H9 (cell line): ENCODE data around the gene ALG11. TPM values are rescaled to one million over a fixed set of nuclear protein-coding genes. Genes with fewer than 3 reads are reported as not detected.
"Not testable (repeated sequence)": the region's sequence is repeated elsewhere in the genome, so short reads cannot be mapped to it uniquely, and the experiment has no call there.

ENCODE experiments used
- DNase-seq: peaks from one replicate; pipeline ENCODE4 v3.0.0-alpha.2; 2017
- H2AFZ ChIP-seq: one replicate; pipeline ENCODE4 v1.6.1; 2013; ENCODE audit warnings: mild to moderate bottlenecking, low read length, control low read depth, moderate library complexity
- H2AK5ac ChIP-seq: 2 replicates; pipeline ENCODE4 v1.6.1; 2013; ENCODE audit warnings: low read length, control low read depth, mixed read lengths; ENCODE audit not compliant: insufficient read length
- H2BK120ac ChIP-seq: one replicate; pipeline ENCODE4 v1.6.1; 2013; ENCODE audit warnings: low read depth, mild to moderate bottlenecking, low read length, control low read depth, inconsistent platforms; ENCODE audit not compliant: poor library complexity, severe bottlenecking
- H2BK12ac ChIP-seq: 2 replicates; pipeline ENCODE4 v1.6.1; 2013; ENCODE audit warnings: low read length, control low read depth, mixed read lengths, low read depth; ENCODE audit not compliant: insufficient read length
- H2BK15ac ChIP-seq: 2 replicates; pipeline ENCODE4 v1.6.1; 2013; ENCODE audit warnings: low read depth, low read length, control low read depth
- H2BK20ac ChIP-seq: one replicate; pipeline ENCODE4 v1.6.1; 2013; ENCODE audit warnings: low read depth, mild to moderate bottlenecking, low read length, control low read depth, inconsistent platforms; ENCODE audit not compliant: poor library complexity, severe bottlenecking
- H2BK5ac ChIP-seq: 2 replicates; pipeline ENCODE4 v1.6.1; 2013; ENCODE audit warnings: low read length, control low read depth, mixed read lengths; ENCODE audit not compliant: insufficient read length
- H3K14ac ChIP-seq: 2 replicates; pipeline ENCODE4 v1.6.1; 2013; ENCODE audit warnings: low read length, control low read depth; ENCODE audit not compliant: insufficient read depth
- H3K18ac ChIP-seq: 2 replicates; pipeline ENCODE4 v1.6.1; 2013; ENCODE audit warnings: low read depth, mild to moderate bottlenecking, mixed read lengths, low read length, control low read depth; ENCODE audit not compliant: insufficient read length
- H3K23ac ChIP-seq: 2 replicates; pipeline ENCODE4 v1.6.1; 2013; ENCODE audit warnings: low read length, control low read depth, mixed read lengths, low read depth; ENCODE audit not compliant: insufficient read length
- H3K23me2 ChIP-seq: 2 replicates; pipeline ENCODE4 v1.6.1; 2013; ENCODE audit warnings: low read depth, mild to moderate bottlenecking, mixed read lengths, low read length, control low read depth; ENCODE audit not compliant: insufficient read length, poor library complexity, severe bottlenecking
- H3K27ac ChIP-seq: 2 replicates; pipeline ENCODE4 v1.5.1; 2013; ENCODE audit warnings: low read length, control low read depth, mixed read lengths, low read depth; ENCODE audit not compliant: insufficient read length
- H3K27me3 ChIP-seq: 2 replicates; pipeline ENCODE4 v1.6.1; 2013; ENCODE audit warnings: low read length, control low read depth, inconsistent platforms; ENCODE audit not compliant: insufficient read depth
- H3K4ac ChIP-seq: 2 replicates; pipeline ENCODE4 v1.6.1; 2013; ENCODE audit warnings: low read depth, mild to moderate bottlenecking, control low read depth, inconsistent platforms, low read length, moderate library complexity
- H3K4me1 ChIP-seq: 2 replicates; pipeline ENCODE4 v1.6.1; 2013; ENCODE audit warnings: low read length, control low read depth, inconsistent platforms; ENCODE audit not compliant: insufficient read depth
- H3K4me2 ChIP-seq: 2 replicates; pipeline ENCODE4 v1.6.1; 2013; ENCODE audit warnings: low read length, control low read depth, mixed read lengths; ENCODE audit not compliant: insufficient read length, insufficient read depth
- H3K56ac ChIP-seq: 2 replicates; pipeline ENCODE4 v1.6.1; 2013; ENCODE audit warnings: low read depth, mild to moderate bottlenecking, mixed read lengths, low read length, control low read depth; ENCODE audit not compliant: insufficient read length
- H3K79me1 ChIP-seq: 2 replicates; pipeline ENCODE4 v1.6.1; 2013; ENCODE audit warnings: low read depth, mild to moderate bottlenecking, moderate library complexity, low read length, control low read depth, inconsistent platforms; ENCODE audit not compliant: insufficient read depth, poor library complexity, severe bottlenecking
- H3K79me2 ChIP-seq: 2 replicates; pipeline ENCODE4 v1.6.1; 2013; ENCODE audit warnings: low read length, control low read depth, inconsistent platforms; ENCODE audit not compliant: insufficient read depth
- H3K9ac ChIP-seq: 2 replicates; pipeline ENCODE4 v1.6.1; 2013; ENCODE audit warnings: low read length, control low read depth, mixed read lengths; ENCODE audit not compliant: insufficient read length; ENCODE audit errors: extremely low read depth
- H3K9me3 ChIP-seq: one replicate; pipeline ENCODE4 v1.6.1; 2013; ENCODE audit warnings: low read depth, low read length, inconsistent platforms; ENCODE audit not compliant: control insufficient read depth
- H3T11ph ChIP-seq: one replicate; pipeline ENCODE4 v1.6.1; 2013; ENCODE audit warnings: mild to moderate bottlenecking, low read length, control low read depth, inconsistent platforms
- H4K20me1 ChIP-seq: one replicate; pipeline ENCODE4 v1.6.1; 2013; ENCODE audit not compliant: control insufficient read depth, insufficient read length, insufficient read depth
- H4K5ac ChIP-seq: 2 replicates; pipeline ENCODE4 v1.6.1; 2013; ENCODE audit warnings: low read depth, mild to moderate bottlenecking, mixed read lengths, low read length, control low read depth; ENCODE audit not compliant: insufficient read length
- H4K8ac ChIP-seq: replicated peaks from 2 replicates; pipeline ENCODE4 v1.6.1; 2013; ENCODE audit warnings: low read length, control low read depth, mixed read lengths, low read depth; ENCODE audit not compliant: insufficient read length
- H4K91ac ChIP-seq: 2 replicates; pipeline ENCODE4 v1.6.1; 2013; ENCODE audit warnings: low read depth, mild to moderate bottlenecking, moderate library complexity, mixed read lengths, low read length, control low read depth; ENCODE audit not compliant: insufficient read length
- H3K27ac Mint-ChIP-seq, 3 experiments: 2 replicates in 2 of 3; 3 replicates in 1 of 3; pipeline ENCODE4 v1.8.0; 2020 to 2021; ENCODE audit warnings: mixed read lengths in 3 of 3, mild to moderate bottlenecking in 1 of 3, moderate library complexity in 1 of 3
- H3K27me3 Mint-ChIP-seq: 2 replicates; pipeline ENCODE4 v1.8.0; 2021; ENCODE audit warnings: low read depth, mild to moderate bottlenecking, moderate library complexity, mixed read lengths
- H3K36me3 Mint-ChIP-seq, 3 experiments: 2 replicates in 2 of 3; 3 replicates in 1 of 3; pipeline ENCODE4 v1.8.0; 2020 to 2021; ENCODE audit warnings: low read depth in 3 of 3, mixed read lengths in 3 of 3; ENCODE audit not compliant: insufficient read depth in 1 of 3
- H3K4me1 Mint-ChIP-seq, 2 experiments: 2 replicates each; pipeline ENCODE4 v1.8.0; 2020; ENCODE audit warnings: mixed read lengths in 2 of 2
- H3K4me3 Mint-ChIP-seq, 2 experiments: 2 replicates in 1 of 2; 3 replicates in 1 of 2; pipeline ENCODE4 v1.8.0; 2020 to 2021; ENCODE audit warnings: mild to moderate bottlenecking in 2 of 2, mixed read lengths in 2 of 2, moderate library complexity in 1 of 2
- H3K9me3 Mint-ChIP-seq, 2 experiments: 2 replicates in 1 of 2; 3 replicates in 1 of 2; pipeline ENCODE4 v1.8.0; 2020; ENCODE audit warnings: mild to moderate bottlenecking in 2 of 2, mixed read lengths in 2 of 2, moderate library complexity in 1 of 2
- CTCF ChIP-seq: fragments of 200-600 bp; sonication (generic); conservative IDR thresholded peaks from 3 replicates; pipeline ENCODE4 v1.8.0; 2021; ENCODE audit warnings: antibody characterized with exemption, mild to moderate bottlenecking
- WGBS: extraction: QIAGEN DNeasy Blood & Tissue Kit; methylation state at CpG from one replicate; pipeline ENCODE4 v1.1.7; 2013; ENCODE audit warnings: missing lambda C conversion rate, low lambda C conversion rate, mixed read lengths; ENCODE audit not compliant: insufficient read length; ENCODE audit errors: extremely low coverage; 5-methylcytosine and 5-hydroxymethylcytosine counted together
- total RNA-seq: library from RNA; stranded (reverse); gene quantifications from 2 replicates; pipeline ENCODE4 v1.2.1, GENCODE V29; 2021

The ALG11 gene
- total RNA-seq, 1 experiment from 2014 or later: 46.6 TPM

GRCh38 chr13:52029569-52029968 is 17.4 kb downstream of the ALG11 start:
- TF ChIP-seq CTCF: no peak
- Mint-ChIP-seq H3K27me3 (no peaks in the 10 kb centered on the region), H3K36me3 (peaks cover 34 to 68% (median 64%) of the 10 kb centered on the region in 3 experiments), H3K27ac (no peak overlapping the region; a peak in 1 of 7 replicates), H3K9me3 (peaks cover 2 to 26% of the 10 kb centered on the region in 2 experiments; a peak in 3 of 5 replicates), H3K4me1 (no peaks in the 10 kb centered on the region), H3K4me3 (no peak overlapping the region)
- Histone ChIP-seq H3K18ac (no peak overlapping the region), H2BK15ac (no peak overlapping the region), H2AK5ac (no peak overlapping the region), H3T11ph (no peak overlapping the region), H3K14ac (no peak overlapping the region), H3K4ac (no peak overlapping the region), H2BK12ac (no peak overlapping the region), H3K23me2 (no peaks in the 10 kb centered on the region), H4K8ac (no peak overlapping the region), H3K27me3 (no peaks in the 10 kb centered on the region), H2BK20ac (no peak overlapping the region), H3K9me3 (no peaks in the 10 kb centered on the region), H3K23ac (no peak overlapping the region), H4K91ac (no peak overlapping the region), H2BK5ac (no peak overlapping the region), H4K5ac (no peak overlapping the region), H2BK120ac (no peak overlapping the region), H4K20me1 (peaks cover 4% of the 10 kb centered on the region), H3K4me2 (no peak overlapping the region), H3K56ac (no peak overlapping the region), H3K27ac (no peak overlapping the region), H3K4me1 (no peaks in the 10 kb centered on the region), H3K9ac (no peak overlapping the region), H3K79me1 (peaks cover 2% of the 10 kb centered on the region), H3K79me2 (no peaks in the 10 kb centered on the region), H2AFZ (no peak overlapping the region)
- no CpG with 5 or more reads among the region's 4 CpGs for WGBS
- no peak for DNase-seq

GRCh38 chr13:52030401-52030800 is 18.2 kb downstream of the ALG11 start:
- not testable (repeated sequence) for H3K79me1 ChIP-seq, H4K8ac ChIP-seq, H2AK5ac ChIP-seq, H3K56ac ChIP-seq, H3K27me3 Mint-ChIP-seq, H3K27ac Mint-ChIP-seq, H3K9ac ChIP-seq, H2BK12ac ChIP-seq, H3T11ph ChIP-seq, H3K27ac ChIP-seq, H2BK5ac ChIP-seq, DNase-seq, H4K91ac ChIP-seq, H3K79me2 ChIP-seq, H3K4me2 ChIP-seq, H3K4me1 ChIP-seq, H3K23ac ChIP-seq, H2BK120ac ChIP-seq, H4K20me1 ChIP-seq, H4K5ac ChIP-seq, H2BK20ac ChIP-seq, H3K23me2 ChIP-seq, H3K4ac ChIP-seq, H3K27me3 ChIP-seq, H2AFZ ChIP-seq, H3K4me3 Mint-ChIP-seq, H3K4me1 Mint-ChIP-seq, H3K18ac ChIP-seq, H3K14ac ChIP-seq, H2BK15ac ChIP-seq, H3K9me3 ChIP-seq
- peaks cover 34 to 59% (median 56%) of the 10 kb centered on the region in 3 experiments for H3K36me3 Mint-ChIP-seq
- WGBS: no CpG with 5 or more reads among the region's 6 CpGs
- peaks cover 2 to 26% of the 10 kb centered on the region in 2 experiments; a peak in 3 of 5 replicates for H3K9me3 Mint-ChIP-seq
